Measurements from ENCODE around the gene KIF12.

KIF12 gene

GRCh38 chr9:114123031-114123977, 24.2 kb upstream of the KIF12 start:
- no peak for DNase-seq (ENCODE audit: low read depth in 1 of 2, low spot score in 1 of 2)

- no peak for DNase-seq (ENCODE audit: low read depth in 1 of 2, low spot score in 1 of 2)
Observed at GRCh38 chr9:114122136-114123027, 23.3 kb upstream of the KIF12 start.

- no peak for DNase-seq (ENCODE audit: low read depth in 1 of 2, low spot score in 1 of 2)
Observed at GRCh38 chr9:114121227-114122135, 22.4 kb upstream of the KIF12 start.

- no peak for DNase-seq (ENCODE audit: low read depth in 1 of 2, low spot score in 1 of 2)
Observed at GRCh38 chr9:114120192-114121014, 21.3 kb upstream of the KIF12 start.

GRCh38 chr9:114119242-114120191, 20.4 kb upstream of the KIF12 start:
- DNase-seq (ENCODE audit: low read depth in 1 of 2, low spot score in 1 of 2), result no peak

- DNase-seq (ENCODE audit: low read depth in 1 of 2, low spot score in 1 of 2), result no peak
Observed at GRCh38 chr9:114117996-114118830, 19.1 kb upstream of the KIF12 start.

- no peak for DNase-seq (ENCODE audit: low read depth in 1 of 2, low spot score in 1 of 2)
Observed at GRCh38 chr9:114117614-114117995, 18.5 kb upstream of the KIF12 start.

- no peak for DNase-seq (ENCODE audit: low read depth in 1 of 2, low spot score in 1 of 2)
Observed at GRCh38 chr9:114116126-114116747, 17.1 kb upstream of the KIF12 start.

GRCh38 chr9:114115654-114116125, 16.6 kb upstream of the KIF12 start:
- no peak for DNase-seq (ENCODE audit: low read depth in 1 of 2, low spot score in 1 of 2)

GRCh38 chr9:114114364-114114763, 15.3 kb upstream of the KIF12 start:
- DNase-seq (ENCODE audit: low read depth in 1 of 2, low spot score in 1 of 2), result no peak

GRCh38 chr9:114112778-114113584, 13.9 kb upstream of the KIF12 start:
- DNase-seq (ENCODE audit: low read depth in 1 of 2, low spot score in 1 of 2), result no peak

GRCh38 chr9:114112325-114112724, 13.2 kb upstream of the KIF12 start:
- no peak for DNase-seq (ENCODE audit: low read depth in 1 of 2, low spot score in 1 of 2)

GRCh38 chr9:114110180-114110579, 11.1 kb upstream of the KIF12 start:
- no peak for DNase-seq (ENCODE audit: low read depth in 1 of 2, low spot score in 1 of 2)

GRCh38 chr9:114109124-114109523, 10.0 kb upstream of the KIF12 start:
- DNase-seq (ENCODE audit: low read depth in 1 of 2, low spot score in 1 of 2), result no peak

GRCh38 chr9:114108016-114108833, 9.1 kb upstream of the KIF12 start:
- DNase-seq (ENCODE audit: low read depth in 1 of 2, low spot score in 1 of 2), result peak in 1 of 2 donors; percentile 41

Data from stimulated activated CD4-positive, alpha-beta T cell treated with anti-CD3 and anti-CD28 coated beads, Interleukin-15, amount 100 ng/mL, for 1 hour (primary cell).